Measurements from ENCODE around the gene PABPC1L. TPM values are rescaled to one million over a fixed set of nuclear protein-coding genes. Genes with fewer than 3 reads are reported as not detected.

PABPC1L gene
- total RNA-seq, 1 experiment from 2014 or later: 102 TPM

DNA sequence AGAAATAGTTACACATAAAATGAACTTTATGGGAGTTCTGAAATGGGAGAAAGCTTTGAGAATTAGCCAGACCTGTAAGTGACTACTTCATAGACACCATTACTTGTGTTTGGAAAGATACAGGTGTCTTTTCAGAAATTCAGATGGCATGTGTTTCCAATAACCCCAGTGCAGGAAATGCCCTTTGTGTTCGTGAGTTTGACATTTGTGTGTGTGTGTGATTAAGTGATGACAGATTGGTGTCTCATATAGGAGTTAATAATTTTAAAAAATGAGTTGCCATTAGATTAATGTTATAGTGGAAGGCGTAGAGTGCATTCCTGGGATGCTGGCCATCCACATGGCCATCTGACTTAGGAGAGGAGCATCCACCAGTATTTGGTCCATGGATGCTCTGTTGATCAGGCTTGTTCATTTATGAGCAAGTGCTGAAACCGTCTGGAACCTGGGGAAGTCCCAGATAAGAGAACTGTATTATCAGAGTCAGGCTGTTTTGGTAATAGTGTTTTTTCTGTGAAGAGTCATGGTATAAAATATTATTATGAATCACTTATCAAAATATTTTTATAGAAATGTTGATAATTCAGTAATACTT is 59.5 kb downstream of the PABPC1L start:
- POLR2A ChIA-PET: no interaction called here
- ATAC-seq (no peak), DNase-seq (ENCODE audit: low read depth, low spot score) (no peak)
- CTCF ChIA-PET: no interaction called here
- Histone ChIP-seq H3K4me1 (ENCODE audit: control insufficient read depth, insufficient read depth, low read length) (peaks cover 31% of the 10 kb centered on the region), H3K27me3 (ENCODE audit: control insufficient read depth, insufficient read depth, low read length) (no peaks in the 10 kb centered on the region), H3K4me3 (ENCODE audit: low read depth in 2 of 2, low read length in 2 of 2) (no peak overlapping the region), H3K36me3 (ENCODE audit: control insufficient read depth, insufficient read depth, low read length) (peaks cover 18% of the 10 kb centered on the region), H3K27ac (ENCODE audit: low read length) (no peak overlapping the region), H3K9me3 (ENCODE audit: control insufficient read depth, insufficient read depth, low read depth, low read length) (no peaks in the 10 kb centered on the region)
- intact Hi-C loops (cut with micrococcal nuclease; ENCODE audit: unreplicated experiment): no loop called here
- TF ChIP-seq POLR2AphosphoS5 (IDR thresholded peaks at IDR 0.05; ENCODE audit: low read depth, low read length) (no peak), TCF7L2 (IDR thresholded peaks at IDR 0.05; ENCODE audit: low read depth, low read length) (no peak), SIN3A (IDR thresholded peaks at IDR 0.05; ENCODE audit: borderline replicate concordance, insufficient read depth, low read depth, low read length) (no peak)
- TF ChIP-seq, protein P1, sequence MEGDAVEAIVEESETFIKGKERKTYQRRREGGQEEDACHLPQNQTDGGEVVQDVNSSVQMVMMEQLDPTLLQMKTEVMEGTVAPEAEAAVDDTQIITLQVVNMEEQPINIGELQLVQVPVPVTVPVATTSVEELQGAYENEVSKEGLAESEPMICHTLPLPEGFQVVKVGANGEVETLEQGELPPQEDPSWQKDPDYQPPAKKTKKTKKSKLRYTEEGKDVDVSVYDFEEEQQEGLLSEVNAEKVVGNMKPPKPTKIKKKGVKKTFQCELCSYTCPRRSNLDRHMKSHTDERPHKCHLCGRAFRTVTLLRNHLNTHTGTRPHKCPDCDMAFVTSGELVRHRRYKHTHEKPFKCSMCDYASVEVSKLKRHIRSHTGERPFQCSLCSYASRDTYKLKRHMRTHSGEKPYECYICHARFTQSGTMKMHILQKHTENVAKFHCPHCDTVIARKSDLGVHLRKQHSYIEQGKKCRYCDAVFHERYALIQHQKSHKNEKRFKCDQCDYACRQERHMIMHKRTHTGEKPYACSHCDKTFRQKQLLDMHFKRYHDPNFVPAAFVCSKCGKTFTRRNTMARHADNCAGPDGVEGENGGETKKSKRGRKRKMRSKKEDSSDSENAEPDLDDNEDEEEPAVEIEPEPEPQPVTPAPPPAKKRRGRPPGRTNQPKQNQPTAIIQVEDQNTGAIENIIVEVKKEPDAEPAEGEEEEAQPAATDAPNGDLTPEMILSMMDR (IDR thresholded peaks at IDR 0.05): no peak
- TF ChIP-seq, protein P2, sequence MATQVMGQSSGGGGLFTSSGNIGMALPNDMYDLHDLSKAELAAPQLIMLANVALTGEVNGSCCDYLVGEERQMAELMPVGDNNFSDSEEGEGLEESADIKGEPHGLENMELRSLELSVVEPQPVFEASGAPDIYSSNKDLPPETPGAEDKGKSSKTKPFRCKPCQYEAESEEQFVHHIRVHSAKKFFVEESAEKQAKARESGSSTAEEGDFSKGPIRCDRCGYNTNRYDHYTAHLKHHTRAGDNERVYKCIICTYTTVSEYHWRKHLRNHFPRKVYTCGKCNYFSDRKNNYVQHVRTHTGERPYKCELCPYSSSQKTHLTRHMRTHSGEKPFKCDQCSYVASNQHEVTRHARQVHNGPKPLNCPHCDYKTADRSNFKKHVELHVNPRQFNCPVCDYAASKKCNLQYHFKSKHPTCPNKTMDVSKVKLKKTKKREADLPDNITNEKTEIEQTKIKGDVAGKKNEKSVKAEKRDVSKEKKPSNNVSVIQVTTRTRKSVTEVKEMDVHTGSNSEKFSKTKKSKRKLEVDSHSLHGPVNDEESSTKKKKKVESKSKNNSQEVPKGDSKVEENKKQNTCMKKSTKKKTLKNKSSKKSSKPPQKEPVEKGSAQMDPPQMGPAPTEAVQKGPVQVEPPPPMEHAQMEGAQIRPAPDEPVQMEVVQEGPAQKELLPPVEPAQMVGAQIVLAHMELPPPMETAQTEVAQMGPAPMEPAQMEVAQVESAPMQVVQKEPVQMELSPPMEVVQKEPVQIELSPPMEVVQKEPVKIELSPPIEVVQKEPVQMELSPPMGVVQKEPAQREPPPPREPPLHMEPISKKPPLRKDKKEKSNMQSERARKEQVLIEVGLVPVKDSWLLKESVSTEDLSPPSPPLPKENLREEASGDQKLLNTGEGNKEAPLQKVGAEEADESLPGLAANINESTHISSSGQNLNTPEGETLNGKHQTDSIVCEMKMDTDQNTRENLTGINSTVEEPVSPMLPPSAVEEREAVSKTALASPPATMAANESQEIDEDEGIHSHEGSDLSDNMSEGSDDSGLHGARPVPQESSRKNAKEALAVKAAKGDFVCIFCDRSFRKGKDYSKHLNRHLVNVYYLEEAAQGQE (IDR thresholded peaks at IDR 0.05; ENCODE audit: insufficient read depth in 1 of 2, low read depth in 2 of 2, low read length in 1 of 2): no peak
- in situ Hi-C loops (cut with HindIII; ENCODE audit: low pct_unique_long_range_greater_than_20kb, low sequenced_read_pairs): no loop called here
- no TSS peak for BruUV-seq (replicated peaks)

GRCh38 chr20:44970243-44970757 is 60.4 kb downstream of the PABPC1L start:
- no TSS peak for BruUV-seq (replicated peaks)
- Histone ChIP-seq H3K27ac (ENCODE audit: low read length) (no peak overlapping the region), H3K9me3 (ENCODE audit: control insufficient read depth, insufficient read depth, low read depth, low read length) (no peaks in the 10 kb centered on the region), H3K4me3 (ENCODE audit: low read depth in 2 of 2, low read length in 2 of 2) (no peak overlapping the region), H3K27me3 (ENCODE audit: control insufficient read depth, insufficient read depth, low read length) (no peaks in the 10 kb centered on the region), H3K4me1 (ENCODE audit: control insufficient read depth, insufficient read depth, low read length) (peaks cover 29% of the 10 kb centered on the region), H3K36me3 (ENCODE audit: control insufficient read depth, insufficient read depth, low read length) (peaks cover 18% of the 10 kb centered on the region)
- TF ChIP-seq SIN3A (IDR thresholded peaks at IDR 0.05; ENCODE audit: borderline replicate concordance, insufficient read depth, low read depth, low read length) (no peak), POLR2AphosphoS5 (IDR thresholded peaks at IDR 0.05; ENCODE audit: low read depth, low read length) (no peak), TCF7L2 (IDR thresholded peaks at IDR 0.05; ENCODE audit: low read depth, low read length) (no peak)
- TF ChIP-seq, protein P2 (IDR thresholded peaks at IDR 0.05; ENCODE audit: insufficient read depth in 1 of 2, low read depth in 2 of 2, low read length in 1 of 2): no peak
- TF ChIP-seq, protein P1 (IDR thresholded peaks at IDR 0.05): no peak
- ATAC-seq (no peak), DNase-seq (ENCODE audit: low read depth, low spot score) (no peak)
- in situ Hi-C loops (cut with HindIII; ENCODE audit: low pct_unique_long_range_greater_than_20kb, low sequenced_read_pairs): no loop called here
- intact Hi-C loops (cut with micrococcal nuclease; ENCODE audit: unreplicated experiment): no loop called here
- ChIA-PET CTCF (no interaction called here), POLR2A (no interaction called here)

Measured in Panc1 (cell line).